Measurements from ENCODE around the gene PRKN.

DNA sequence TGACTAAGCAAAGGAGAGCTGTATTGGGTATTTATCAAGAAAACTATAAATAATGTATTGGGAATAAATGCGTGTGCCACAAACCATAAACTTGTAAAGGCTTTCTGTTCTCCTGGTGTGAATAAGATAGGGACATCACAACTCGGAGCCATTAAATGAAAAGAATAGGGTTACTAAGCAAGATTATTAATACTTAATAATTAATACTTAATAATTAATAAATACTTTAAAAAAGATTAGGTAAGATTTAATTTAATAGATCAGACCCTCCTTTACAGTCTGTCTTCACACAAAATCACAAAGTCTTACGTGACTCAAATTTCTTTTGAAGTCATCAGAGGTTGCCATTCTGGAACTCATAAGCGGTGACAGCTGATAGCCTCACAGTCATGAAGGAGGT, 648.9 kb downstream of the PRKN start:
- TF ChIP-seq CTCF (conservative IDR thresholded peaks at IDR 0.05), result no peak
- TF ChIP-seq EZH2 (IDR thresholded peaks at IDR 0.05; ENCODE audit: low read depth), result no peak
